MM.1S (cell line): Measurements from ENCODE around the gene VAC14.

Experiments
- EZH2 ChIP-seq: fragments of 300-600 bp; sonication (generic); optimal IDR thresholded peaks from 2 replicates; pipeline ENCODE3; 2017; ENCODE audit warnings: low read depth, mild to moderate bottlenecking, antibody characterized with exemption, low read length, mixed read lengths
- TF ChIP-seq, protein P1 (sequence below): fragments of 300-600 bp; sonication (generic); IDR thresholded peaks from 2 replicates; pipeline ENCODE4 v1.5.1; 2016; ENCODE audit warnings: antibody characterized with exemption, low read length, mixed read lengths

- TF ChIP-seq, protein P1, sequence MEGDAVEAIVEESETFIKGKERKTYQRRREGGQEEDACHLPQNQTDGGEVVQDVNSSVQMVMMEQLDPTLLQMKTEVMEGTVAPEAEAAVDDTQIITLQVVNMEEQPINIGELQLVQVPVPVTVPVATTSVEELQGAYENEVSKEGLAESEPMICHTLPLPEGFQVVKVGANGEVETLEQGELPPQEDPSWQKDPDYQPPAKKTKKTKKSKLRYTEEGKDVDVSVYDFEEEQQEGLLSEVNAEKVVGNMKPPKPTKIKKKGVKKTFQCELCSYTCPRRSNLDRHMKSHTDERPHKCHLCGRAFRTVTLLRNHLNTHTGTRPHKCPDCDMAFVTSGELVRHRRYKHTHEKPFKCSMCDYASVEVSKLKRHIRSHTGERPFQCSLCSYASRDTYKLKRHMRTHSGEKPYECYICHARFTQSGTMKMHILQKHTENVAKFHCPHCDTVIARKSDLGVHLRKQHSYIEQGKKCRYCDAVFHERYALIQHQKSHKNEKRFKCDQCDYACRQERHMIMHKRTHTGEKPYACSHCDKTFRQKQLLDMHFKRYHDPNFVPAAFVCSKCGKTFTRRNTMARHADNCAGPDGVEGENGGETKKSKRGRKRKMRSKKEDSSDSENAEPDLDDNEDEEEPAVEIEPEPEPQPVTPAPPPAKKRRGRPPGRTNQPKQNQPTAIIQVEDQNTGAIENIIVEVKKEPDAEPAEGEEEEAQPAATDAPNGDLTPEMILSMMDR = no peak
- TF ChIP-seq EZH2 = no peak
Observed at GRCh38 chr16:70777973-70778406, 23.0 kb downstream of the VAC14 start.
